GM12892 (cell line): ENCODE results near the gene HERPUD1.

Experiments used
- POLR2A ChIP-seq: IDR thresholded peaks from 2 replicates; pipeline ENCODE4 v1.6.1; 2011; ENCODE audit warnings: low read depth, low read length, control low read depth
- TAF1 ChIP-seq: IDR thresholded peaks from 2 replicates; pipeline ENCODE4 v1.6.1; 2011; ENCODE audit warnings: low read depth, mild to moderate bottlenecking, control low read depth, low read length, borderline replicate concordance

- TF ChIP-seq POLR2A, result no peak
- TF ChIP-seq TAF1, result no peak
Measured at GRCh38 chr16:56915336-56916119, 16.4 kb upstream of the HERPUD1 start.
